ENCODE measurements around the gene EXOC4. TPM values are rescaled to one million over a fixed set of nuclear protein-coding genes. Genes with fewer than 3 reads are reported as not detected.

EXOC4 gene
- total RNA-seq, 2 experiments from 2014 or later: 58.0 to 59.9 TPM

DNA sequence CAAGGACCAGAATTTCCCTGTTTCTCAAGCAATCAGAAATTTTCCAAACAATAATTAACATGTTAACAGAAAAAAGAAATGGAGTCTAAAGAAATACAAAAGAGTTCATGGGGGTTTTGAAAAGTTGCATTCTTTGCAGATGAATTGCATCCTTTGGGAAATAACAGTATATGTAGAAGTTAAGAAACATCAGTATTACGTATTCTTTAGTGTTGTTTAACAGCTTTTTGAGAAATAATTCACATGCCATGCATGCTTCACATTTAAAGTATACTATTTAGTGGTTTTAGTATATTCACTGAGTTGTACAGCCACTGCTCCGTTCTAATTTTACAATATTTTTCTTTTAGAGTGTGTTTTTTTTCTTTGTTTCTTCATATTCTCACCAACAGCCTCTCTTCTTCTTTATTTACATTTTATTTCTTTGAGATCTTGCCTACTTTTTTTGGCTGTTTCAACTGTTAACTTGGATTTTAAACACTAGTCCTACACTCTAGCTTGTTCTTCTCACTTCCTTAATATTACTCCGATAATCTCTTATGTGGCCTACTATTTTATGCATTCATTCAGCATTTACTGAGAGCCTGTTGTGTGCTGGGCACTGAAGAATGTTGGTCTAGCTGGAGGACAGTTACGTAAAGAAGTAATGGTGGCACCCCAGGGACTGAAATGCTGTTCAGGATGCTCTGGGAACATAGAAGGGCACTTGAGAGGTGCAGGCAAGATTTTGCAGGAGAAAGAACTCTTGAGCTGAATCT is 330.1 kb downstream of the EXOC4 start:
- H3K36me3 Mint-ChIP-seq (ENCODE audit: low read depth): peaks cover 35% of the 10 kb centered on the region
- no peak for ATAC-seq (ENCODE audit: poor library complexity)

DNA sequence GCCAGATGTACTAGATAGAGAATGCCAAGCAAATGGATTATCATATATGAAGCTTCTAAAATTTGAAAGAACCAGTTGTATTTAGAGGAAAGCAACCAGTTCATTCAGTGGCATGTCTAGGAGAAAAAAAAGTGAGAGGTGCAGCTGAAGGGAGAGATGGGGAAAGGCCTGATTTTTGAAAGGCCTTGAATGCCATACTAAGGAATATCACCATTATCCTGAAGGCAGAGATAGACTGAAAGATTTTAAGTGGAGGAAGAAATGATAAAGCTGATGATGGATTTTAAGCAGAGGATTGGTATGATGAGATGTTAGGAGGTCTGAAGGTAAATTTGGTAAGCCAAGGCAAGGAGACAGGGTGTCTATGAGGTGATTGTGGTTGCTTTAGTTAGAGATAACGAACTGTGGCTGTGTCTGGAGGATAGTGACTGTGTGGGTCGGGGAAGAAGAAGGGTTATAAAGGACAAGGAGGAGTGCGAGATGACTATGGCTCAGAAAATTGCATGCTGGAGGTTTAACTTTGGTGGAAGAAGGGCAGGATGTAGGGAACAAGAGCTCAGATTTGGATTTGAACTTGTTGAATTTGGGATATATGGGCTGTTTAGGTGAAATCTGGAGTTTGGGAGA is 330.8 kb downstream of the EXOC4 start:
- H3K4me3 Mint-ChIP-seq: no peak overlapping the region
- H3K27ac Mint-ChIP-seq: no peak overlapping the region
- no peaks in the 10 kb centered on the region for H3K4me1 Mint-ChIP-seq (ENCODE audit: low read depth)
- no peaks in the 10 kb centered on the region for H3K4me1 ChIP-seq (ENCODE audit: insufficient read depth, low read length)
- no peaks in the 10 kb centered on the region for H3K27me3 ChIP-seq (ENCODE audit: control insufficient read depth in 1 of 2, insufficient read depth in 2 of 2, low read length in 2 of 2)
- H3K9me3 ChIP-seq (ENCODE audit: control insufficient read depth in 1 of 2, insufficient read depth in 1 of 2, low read length in 2 of 2): peaks cover 0 to 4% of the 10 kb centered on the region in 2 experiments
- no peak overlapping the region for H3K4me3 ChIP-seq (ENCODE audit: low read length)
- no peaks in the 10 kb centered on the region for H3K27me3 Mint-ChIP-seq
- POLR2A ChIA-PET: no interaction called here
- CTCF ChIA-PET: no interaction called here
- no peaks in the 10 kb centered on the region for H3K9me3 Mint-ChIP-seq
- peaks cover 5% of the 10 kb centered on the region for H3K36me3 ChIP-seq (ENCODE audit: insufficient read depth, low read length)
- DNase-seq (no peak), ATAC-seq (ENCODE audit: poor library complexity) (no peak)
- H3K27ac ChIP-seq (ENCODE audit: low read depth in 1 of 2, low read length in 2 of 2): no peak overlapping the region
- peaks cover 33% of the 10 kb centered on the region for H3K36me3 Mint-ChIP-seq (ENCODE audit: low read depth)
- TF ChIP-seq, protein P1, sequence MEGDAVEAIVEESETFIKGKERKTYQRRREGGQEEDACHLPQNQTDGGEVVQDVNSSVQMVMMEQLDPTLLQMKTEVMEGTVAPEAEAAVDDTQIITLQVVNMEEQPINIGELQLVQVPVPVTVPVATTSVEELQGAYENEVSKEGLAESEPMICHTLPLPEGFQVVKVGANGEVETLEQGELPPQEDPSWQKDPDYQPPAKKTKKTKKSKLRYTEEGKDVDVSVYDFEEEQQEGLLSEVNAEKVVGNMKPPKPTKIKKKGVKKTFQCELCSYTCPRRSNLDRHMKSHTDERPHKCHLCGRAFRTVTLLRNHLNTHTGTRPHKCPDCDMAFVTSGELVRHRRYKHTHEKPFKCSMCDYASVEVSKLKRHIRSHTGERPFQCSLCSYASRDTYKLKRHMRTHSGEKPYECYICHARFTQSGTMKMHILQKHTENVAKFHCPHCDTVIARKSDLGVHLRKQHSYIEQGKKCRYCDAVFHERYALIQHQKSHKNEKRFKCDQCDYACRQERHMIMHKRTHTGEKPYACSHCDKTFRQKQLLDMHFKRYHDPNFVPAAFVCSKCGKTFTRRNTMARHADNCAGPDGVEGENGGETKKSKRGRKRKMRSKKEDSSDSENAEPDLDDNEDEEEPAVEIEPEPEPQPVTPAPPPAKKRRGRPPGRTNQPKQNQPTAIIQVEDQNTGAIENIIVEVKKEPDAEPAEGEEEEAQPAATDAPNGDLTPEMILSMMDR (IDR thresholded peaks at IDR 0.05): no peak
- intact Hi-C loops (cut with DNase I, micrococcal nuclease): no loop called here

More for the DNA sequence above, 330.1 kb downstream of the EXOC4 start:
- no peak overlapping the region for H3K4me3 ChIP-seq (ENCODE audit: low read length)
- no peaks in the 10 kb centered on the region for H3K4me1 Mint-ChIP-seq (ENCODE audit: low read depth)
- H3K9me3 ChIP-seq (ENCODE audit: control insufficient read depth in 1 of 2, insufficient read depth in 1 of 2, low read length in 2 of 2): peaks cover 0 to 4% of the 10 kb centered on the region in 2 experiments
- no peaks in the 10 kb centered on the region for H3K27me3 ChIP-seq (ENCODE audit: control insufficient read depth in 1 of 2, insufficient read depth in 2 of 2, low read length in 2 of 2)
- no peak for DNase-seq
- H3K9me3 Mint-ChIP-seq: no peaks in the 10 kb centered on the region
- no peaks in the 10 kb centered on the region for H3K4me1 ChIP-seq (ENCODE audit: insufficient read depth, low read length)
- ChIA-PET CTCF (no interaction called here), POLR2A (no interaction called here)
- H3K36me3 ChIP-seq (ENCODE audit: insufficient read depth, low read length): peaks cover 5% of the 10 kb centered on the region
- no peak overlapping the region for H3K27ac ChIP-seq (ENCODE audit: low read depth in 1 of 2, low read length in 2 of 2)
- TF ChIP-seq, protein P1 (IDR thresholded peaks at IDR 0.05): no peak
- intact Hi-C loops (cut with DNase I, micrococcal nuclease): no loop called here
- H3K27ac Mint-ChIP-seq: no peak overlapping the region
- H3K27me3 Mint-ChIP-seq: no peaks in the 10 kb centered on the region
- H3K4me3 Mint-ChIP-seq: no peak overlapping the region

DNA sequence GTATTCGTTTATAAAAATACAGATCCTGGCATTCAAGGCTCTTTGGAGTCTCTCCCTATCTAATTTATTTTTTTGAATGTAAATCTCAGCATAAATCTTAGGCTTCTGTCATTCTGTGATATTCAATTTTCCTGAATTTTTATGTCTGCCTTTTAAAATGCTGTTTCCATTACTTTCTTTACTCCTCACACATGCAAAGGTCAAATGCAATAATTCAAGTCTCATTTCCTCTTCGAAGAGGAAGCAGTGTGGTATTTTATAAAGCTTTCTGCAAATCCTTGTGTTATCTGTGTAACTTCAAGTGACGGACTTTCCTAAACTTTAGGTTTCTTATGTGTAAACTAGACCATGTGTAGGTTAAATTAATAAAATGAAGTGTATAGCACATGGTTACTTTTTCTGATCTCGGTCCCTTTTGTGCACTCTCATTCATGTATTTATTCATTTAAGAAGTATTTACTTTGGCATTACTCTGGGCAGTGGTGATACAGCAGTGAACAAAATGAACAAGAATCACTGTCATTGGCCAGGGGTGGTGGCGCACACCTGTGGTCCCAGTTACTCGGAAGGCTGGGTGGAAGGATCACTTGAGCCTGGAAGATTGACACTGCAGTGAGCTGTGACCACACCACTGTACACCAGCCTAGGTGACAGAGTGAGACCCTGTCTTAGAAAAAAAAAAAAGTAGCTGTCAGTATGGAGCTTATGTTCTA is 332.2 kb downstream of the EXOC4 start:
- Histone ChIP-seq H3K27ac (ENCODE audit: low read depth in 1 of 2, low read length in 2 of 2) (no peak overlapping the region), H3K36me3 (ENCODE audit: insufficient read depth, low read length) (peaks cover 5% of the 10 kb centered on the region), H3K27me3 (ENCODE audit: control insufficient read depth in 1 of 2, insufficient read depth in 2 of 2, low read length in 2 of 2) (no peaks in the 10 kb centered on the region), H3K4me3 (ENCODE audit: low read length) (no peak overlapping the region), H3K4me1 (ENCODE audit: insufficient read depth, low read length) (no peaks in the 10 kb centered on the region), H3K9me3 (ENCODE audit: control insufficient read depth in 1 of 2, insufficient read depth in 1 of 2, low read length in 2 of 2) (peaks cover 0 to 4% of the 10 kb centered on the region in 2 experiments)
- no peak for ATAC-seq (ENCODE audit: poor library complexity)
- H3K27ac Mint-ChIP-seq: no peak overlapping the region
- peaks cover 21% of the 10 kb centered on the region for H3K36me3 Mint-ChIP-seq (ENCODE audit: low read depth)
- intact Hi-C loops (cut with DNase I, micrococcal nuclease): no loop called here
- POLR2A ChIA-PET: no interaction called here
- no peaks in the 10 kb centered on the region for H3K27me3 Mint-ChIP-seq
- no peak overlapping the region for H3K4me3 Mint-ChIP-seq
- H3K9me3 Mint-ChIP-seq: no peaks in the 10 kb centered on the region
- no peak for DNase-seq
- TF ChIP-seq, protein P1 (IDR thresholded peaks at IDR 0.05): no peak
- H3K4me1 Mint-ChIP-seq (ENCODE audit: low read depth): no peaks in the 10 kb centered on the region
- CTCF ChIA-PET: interaction anchor here (1.0 kb wide), 1 partner anchor 18 kb away, joined by 4 read pairs; no protein-coding TSS in a partner anchor
